HepG2 (cell line): Measurements from ENCODE around the gene ACSF3. TPM values are rescaled to one million over a fixed set of nuclear protein-coding genes. Genes with fewer than 3 reads are reported as not detected.
A peak's percentile ranks its signal among the peaks of the same experiment; 100 is the strongest.

ENCODE experiments used
- DNMT3B ChIP-seq: conservative IDR thresholded peaks from 2 replicates; pipeline ENCODE4 v1.6.1; 2016; ENCODE audit warnings: missing biosample characterization, control low read depth
- DPF2 ChIP-seq: sonication (generic); formaldehyde crosslinking; IDR thresholded peaks from 2 replicates; pipeline ENCODE4 v1.4.0; 2020; ENCODE audit warnings: mild to moderate bottlenecking, low read depth, missing genetic modification reagents, borderline replicate concordance
- HES4 ChIP-seq: sonication (generic); formaldehyde crosslinking; IDR thresholded peaks from 2 replicates; pipeline ENCODE4 v1.9.0; 2021; ENCODE audit warnings: mild to moderate bottlenecking, missing genetic modification reagents, borderline replicate concordance
- MEIS1 ChIP-seq: sonication (generic); formaldehyde crosslinking; IDR thresholded peaks from 2 replicates; pipeline ENCODE4 v1.9.0; 2021; ENCODE audit warnings: mild to moderate bottlenecking, missing genetic modification reagents, moderate library complexity, borderline replicate concordance
- MXD3 ChIP-seq: IDR thresholded peaks from 2 replicates; pipeline ENCODE4 v1.6.1; 2016; ENCODE audit warnings: mild to moderate bottlenecking, missing biosample characterization, missing genetic modification reagents
- PRDM15 ChIP-seq: sonication (generic); formaldehyde crosslinking; IDR thresholded peaks from 2 replicates; pipeline ENCODE4 v1.4.0; 2020; ENCODE audit warnings: missing genetic modification reagents
- RBAK ChIP-seq: sonication (generic); formaldehyde crosslinking; IDR thresholded peaks from 2 replicates; pipeline ENCODE4 v1.5.1; 2020; ENCODE audit warnings: mild to moderate bottlenecking, missing genetic modification reagents
- SP2 ChIP-seq: sonication (generic); formaldehyde crosslinking; IDR thresholded peaks from 2 replicates; pipeline ENCODE4 v1.5.1; 2020; ENCODE audit warnings: mild to moderate bottlenecking, missing genetic modification reagents
- THRA ChIP-seq: sonication (generic); formaldehyde crosslinking; IDR thresholded peaks from 2 replicates; pipeline ENCODE4 v1.4.0; 2020; ENCODE audit warnings: missing genetic modification reagents, borderline replicate concordance
- YEATS4 ChIP-seq: sonication (generic); formaldehyde crosslinking; IDR thresholded peaks from 2 replicates; pipeline ENCODE4 v1.4.0; 2020; ENCODE audit warnings: missing genetic modification reagents, borderline replicate concordance
- ZNF503 ChIP-seq: sonication (generic); formaldehyde crosslinking; IDR thresholded peaks from 2 replicates; pipeline ENCODE4 v1.4.0; 2020; ENCODE audit warnings: missing genetic modification reagents
- ZNF546 ChIP-seq: sonication (generic); formaldehyde crosslinking; conservative IDR thresholded peaks from 2 replicates; pipeline ENCODE4 v1.8.1; 2023; ENCODE audit warnings: mild to moderate bottlenecking, missing genetic modification reagents
- ZNF781 ChIP-seq: sonication (generic); formaldehyde crosslinking; IDR thresholded peaks from 2 replicates; pipeline ENCODE4 v1.5.1; 2020; ENCODE audit warnings: borderline replicate concordance, mild to moderate bottlenecking, missing genetic modification reagents; ENCODE audit errors: not compliant biosample characterization
- ZNF790 ChIP-seq: sonication (generic); formaldehyde crosslinking; IDR thresholded peaks from 2 replicates; pipeline ENCODE4 v1.8.0; 2022; ENCODE audit warnings: missing genetic modification reagents, mild to moderate bottlenecking, borderline replicate concordance
- ZNF800 ChIP-seq: sonication (generic); formaldehyde crosslinking; IDR thresholded peaks from 2 replicates; pipeline ENCODE4 v1.4.0; 2020; ENCODE audit warnings: missing genetic modification reagents
- polyA plus RNA-seq, 8 experiments: library from polyadenylated mRNA; depleted of rRNA in 3 of 8; stranded (reverse) in 7 of 8; unstranded in 1 of 8; fragments of >200 nt; fragmentation: Illumina TruSeq in 4 of 8; extraction: Trizol in 4 of 8; gene quantifications; 2 replicates each; pipeline versions ENCODE4 v1.2.1 to v1.2.3, GENCODE V29; 2011 to 2016; ENCODE audit warnings: low read depth in 4 of 8, missing spikeins in 1 of 8, mixed read lengths in 1 of 8; ENCODE audit not compliant: insufficient read depth in 1 of 8
- total RNA-seq, 5 experiments: library from RNA; depleted of rRNA; stranded (reverse); fragments of >200 nt; fragmentation: Illumina TruSeq; extraction: Trizol; gene quantifications; 2 replicates each; pipeline ENCODE4 v1.2.3, GENCODE V29; 2016; ENCODE audit warnings: low read depth in 1 of 5

ACSF3 gene
- total and polyA plus RNA-seq, 2 of the 13 experiments (the other 11 are each of a cell fraction or from before 2014, with no cell fraction given) = 14.9 to 30.6 TPM

- no peak for TF ChIP-seq MEIS1 (CRISPR knock-in tag)
- TF ChIP-seq HES4 = peak; percentile 70; the same call in 1 of the 2 replicates
- TF ChIP-seq ZNF546 = 0 out of 2 replicates have a peak, but pooled peaks have one; percentile 41
- TF ChIP-seq DNMT3B (CRISPR knock-in tag) = no peak
- TF ChIP-seq YEATS4 (CRISPR knock-in tag) = no peak
- TF ChIP-seq PRDM15 (CRISPR knock-in tag) = peak; percentile 15; the same call in 1 of the 2 replicates
- no peak; the same call in 1 of the 2 replicates for TF ChIP-seq MXD3 (CRISPR knock-in tag)
- no peak for TF ChIP-seq SP2 (CRISPR knock-in tag)
- TF ChIP-seq DPF2 (CRISPR knock-in tag) = no peak
- no peak for TF ChIP-seq THRA (CRISPR knock-in tag)
- no peak for TF ChIP-seq ZNF790
- TF ChIP-seq ZNF503 (CRISPR knock-in tag) = 0 out of 2 replicates have a peak, but pooled peaks have one; percentile 28
- no peak for TF ChIP-seq RBAK (CRISPR knock-in tag)
- peak; percentile 55; the same call in 1 of the 2 replicates for TF ChIP-seq ZNF800 (CRISPR knock-in tag)
- no peak for TF ChIP-seq ZNF781 (CRISPR knock-in tag)
These were observed 108.1 kb downstream of the ACSF3 start (continued) for GRCh38 chr16:89201439-89202377.
